ENCODE measurements around the gene NCAPH2.

Gene NCAPH2

GRCh38 chr22:50473855-50474671, 34.0 kb upstream of the NCAPH2 start:
- DNase-seq (ENCODE audit: low read depth), result peak; percentile 23
- H3K4me3 ChIP-seq (ENCODE audit: low read depth, low read length), result peak overlapping the region; percentile 66

GRCh38 chr22:50474710-50475651, 33.0 kb upstream of the NCAPH2 start, which contains the start of gene SBF1:
Gene SBF1 (minus strand): TSS chr22:50475035. CDS start chr22:50474840, 195 bp downstream.
- peak within 1 kb of the TSS; percentile 66 for H3K4me3 ChIP-seq (ENCODE audit: low read depth, low read length)
- peak; percentile 49 for DNase-seq (ENCODE audit: low read depth)

DNA sequence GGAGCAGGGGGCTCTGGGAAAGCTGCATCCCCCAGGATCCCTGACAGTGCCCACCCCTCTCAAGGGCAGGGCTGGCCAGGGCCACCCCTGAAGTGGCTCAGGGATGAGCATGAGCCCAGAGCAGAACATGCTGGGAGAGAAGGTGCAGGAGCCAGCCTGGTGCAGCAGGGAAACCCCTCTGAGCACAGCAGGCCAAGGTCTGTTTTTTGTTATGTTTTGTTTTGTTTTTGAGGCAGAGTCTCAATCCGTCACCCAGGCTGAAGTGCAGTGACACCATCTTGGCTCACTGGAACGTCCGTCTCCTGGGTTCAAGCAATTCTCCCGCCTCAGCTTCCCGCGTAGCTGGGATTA, 32.4 kb upstream of the NCAPH2 start:
- H3K4me3 ChIP-seq (ENCODE audit: low read depth, low read length), result peak overlapping the region; percentile 55
- DNase-seq (ENCODE audit: low read depth), result no peak

DNA sequence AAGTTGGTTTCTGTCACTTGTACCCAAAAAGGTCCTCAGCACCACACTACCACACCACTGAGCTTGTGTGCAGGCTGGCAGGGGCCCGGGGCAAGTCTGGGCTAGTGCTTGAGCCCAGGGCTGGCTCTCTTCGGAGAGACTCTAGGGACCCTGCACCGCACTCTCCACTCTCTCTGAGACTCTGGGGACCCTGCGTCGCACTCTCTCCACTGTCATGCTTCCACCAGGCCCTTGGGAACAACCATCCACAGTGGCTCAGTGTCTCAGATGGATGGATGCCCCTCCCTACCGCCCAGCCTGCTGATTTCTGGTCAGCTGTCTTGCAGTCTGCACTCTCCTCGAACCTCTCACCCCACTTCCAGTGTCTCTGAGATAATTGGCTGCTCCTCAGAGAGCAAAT, 31.2 kb upstream of the NCAPH2 start:
- DNase-seq (ENCODE audit: low read depth), result no peak
- H3K4me3 ChIP-seq (ENCODE audit: low read depth, low read length), result no peak overlapping the region

- DNase-seq (ENCODE audit: low read depth), result no peak
These were observed 30.1 kb upstream of the NCAPH2 start for GRCh38 chr22:50477923-50478322.

DNA sequence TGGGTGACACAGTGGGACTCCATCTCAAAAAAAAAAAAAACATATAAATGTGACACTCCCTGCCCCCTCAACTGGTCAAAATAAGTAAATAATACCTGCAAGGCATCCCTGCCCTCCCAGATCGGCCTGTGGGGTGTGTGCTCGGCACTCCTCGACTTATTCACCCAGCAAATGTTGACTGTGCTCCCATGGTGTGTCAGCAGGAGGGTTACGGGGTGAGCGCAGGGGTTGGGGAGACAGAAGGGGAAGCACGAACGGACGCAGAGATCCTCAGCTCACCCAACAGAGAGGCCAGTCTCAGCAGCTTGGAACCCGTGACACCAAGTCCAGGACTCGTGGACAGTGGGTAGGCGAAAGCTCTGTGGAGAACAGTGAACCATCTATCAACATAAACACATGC, 28.3 kb upstream of the NCAPH2 start:
- DNase-seq (ENCODE audit: low read depth), result no peak
- no peak overlapping the region for H3K4me3 ChIP-seq (ENCODE audit: low read depth, low read length)

More at GRCh38 chr22:50477923-50478322, 30.1 kb upstream of the NCAPH2 start:
- H3K4me3 ChIP-seq (ENCODE audit: low read depth, low read length), result no peak overlapping the region

GRCh38 chr22:50481045-50481439, 27.0 kb upstream of the NCAPH2 start:
- H3K4me3 ChIP-seq (ENCODE audit: low read depth, low read length), result peak overlapping the region; percentile 65
- DNase-seq (ENCODE audit: low read depth), result no peak

- peak within 1 kb of the TSS; percentile 65 for H3K4me3 ChIP-seq (ENCODE audit: low read depth, low read length)
- DNase-seq (ENCODE audit: low read depth), result no peak
These were observed 26.5 kb upstream of the NCAPH2 start, which contains the start of gene ADM2 for GRCh38 chr22:50481440-50482106. Gene ADM2 (plus strand): TSS chr22:50481543. CDS start chr22:50481848, 305 bp downstream.

DNA sequence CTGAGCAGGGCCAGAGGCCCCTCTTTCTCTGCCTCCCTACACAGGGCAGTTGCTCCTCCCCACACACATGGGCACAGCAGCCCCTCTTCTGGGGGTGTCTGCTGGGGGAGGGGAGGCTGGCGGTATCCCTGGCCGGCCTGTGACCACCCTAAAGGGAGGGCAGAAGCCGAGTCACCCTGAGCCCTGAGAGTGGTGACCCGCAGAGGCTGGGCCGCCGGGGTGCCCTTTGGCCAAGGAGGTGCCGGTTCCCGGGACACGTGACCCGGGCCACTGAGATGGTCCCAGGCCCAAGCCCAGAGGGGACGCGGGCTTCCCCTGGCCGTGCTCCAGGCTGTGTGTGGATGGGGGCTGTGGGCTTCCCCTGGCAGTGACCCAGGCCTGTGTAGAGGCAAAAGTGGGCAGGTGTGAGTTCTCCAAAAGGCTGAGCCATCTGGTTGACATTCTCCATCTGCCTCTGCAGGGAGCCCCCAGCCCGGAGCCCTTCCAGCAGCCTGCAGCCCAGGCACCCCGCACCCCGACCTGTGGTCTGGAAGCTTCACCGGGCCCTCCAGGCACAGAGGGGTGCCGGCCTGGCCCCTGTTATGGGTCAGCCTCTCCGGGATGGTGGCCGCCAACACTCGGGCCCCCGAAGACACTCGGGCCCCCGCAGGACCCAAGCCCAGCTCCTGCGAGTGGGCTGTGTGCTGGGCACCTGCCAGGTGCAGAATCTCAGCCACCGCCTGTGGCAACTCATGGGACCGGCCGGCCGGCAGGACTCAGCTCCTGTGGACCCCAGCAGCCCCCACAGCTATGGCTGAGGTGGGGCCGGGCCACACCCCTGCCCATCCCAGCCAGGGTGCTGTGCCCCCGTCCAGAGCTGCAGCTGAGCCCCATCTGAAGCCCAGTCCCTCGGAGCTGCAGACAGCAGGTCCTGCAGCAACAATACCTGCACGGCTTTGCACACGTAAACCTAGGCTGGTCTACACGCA, 25.6 kb upstream of the NCAPH2 start:
- peak overlapping the region; percentile 65 for H3K4me3 ChIP-seq (ENCODE audit: low read depth, low read length)
- DNase-seq (ENCODE audit: low read depth), result no peak

GRCh38 chr22:50483106-50483505, 24.9 kb upstream of the NCAPH2 start:
- no peak for DNase-seq (ENCODE audit: low read depth)
- H3K4me3 ChIP-seq (ENCODE audit: low read depth, low read length), result no peak overlapping the region

GRCh38 chr22:50483556-50483955, 24.5 kb upstream of the NCAPH2 start:
- H3K4me3 ChIP-seq (ENCODE audit: low read depth, low read length), result no peak overlapping the region
- no peak for DNase-seq (ENCODE audit: low read depth)

DNA sequence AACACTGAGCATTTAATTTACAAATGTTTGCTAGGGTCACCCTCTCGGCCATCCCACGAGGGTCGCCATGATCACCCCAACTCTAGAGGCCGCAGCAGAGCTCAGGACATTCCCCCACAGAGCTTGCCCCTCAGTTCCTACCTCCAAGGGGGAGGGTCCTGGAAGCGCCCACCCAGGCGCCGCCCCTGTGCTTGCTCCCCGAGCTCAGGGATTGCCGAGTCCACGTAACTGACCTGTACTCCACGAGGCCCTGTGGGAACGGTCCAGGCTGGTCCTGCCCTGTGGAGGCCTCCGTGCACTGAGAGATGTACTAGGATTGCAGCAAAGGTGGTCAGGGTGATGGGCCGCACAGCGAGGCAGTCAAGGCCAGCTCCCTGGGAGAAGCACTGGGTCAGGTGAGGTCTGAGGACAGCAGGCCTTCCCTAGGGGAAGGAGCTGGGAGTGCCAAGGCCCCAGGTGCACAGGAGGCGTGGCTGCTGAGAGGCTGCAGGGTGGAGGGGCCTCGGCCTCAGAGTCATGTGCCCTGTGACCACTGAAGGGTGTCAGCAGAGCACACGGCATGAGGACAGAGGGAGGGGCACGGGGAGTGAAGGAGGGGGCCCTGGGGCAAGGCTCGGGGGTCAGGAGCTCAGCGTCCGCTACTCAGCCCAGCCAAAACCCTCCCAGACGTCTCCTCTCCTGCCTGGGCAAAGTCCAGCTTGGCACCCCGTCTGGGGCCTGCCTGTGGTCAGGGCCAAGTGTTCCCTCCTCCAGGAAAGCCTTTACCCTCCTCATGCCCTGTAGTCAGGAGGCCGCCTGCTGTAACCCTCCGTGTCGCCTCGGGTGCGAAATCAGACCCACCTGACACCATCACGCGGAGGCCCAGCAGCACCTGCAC, 23.8 kb upstream of the NCAPH2 start:
- DNase-seq (ENCODE audit: low read depth), result no peak
- no peak overlapping the region for H3K4me3 ChIP-seq (ENCODE audit: low read depth, low read length)

- no peak for DNase-seq (ENCODE audit: low read depth)
- H3K4me3 ChIP-seq (ENCODE audit: low read depth, low read length), result no peak overlapping the region
These were observed 22.5 kb upstream of the NCAPH2 start for GRCh38 chr22:50485221-50486131.

- DNase-seq (ENCODE audit: low read depth), result no peak
- no peak within 1 kb of the TSS for H3K4me3 ChIP-seq (ENCODE audit: low read depth, low read length)
These were observed 21.3 kb upstream of the NCAPH2 start, which contains the start of gene MIOX for GRCh38 chr22:50486561-50487289. Gene MIOX (plus strand): TSS chr22:50486859. CDS start chr22:50486898, 39 bp downstream.

- DNase-seq (ENCODE audit: low read depth), result no peak
- no peak overlapping the region for H3K4me3 ChIP-seq (ENCODE audit: low read depth, low read length)
These were observed 20.6 kb upstream of the NCAPH2 start for GRCh38 chr22:50487290-50488005.

Measured in skeletal muscle cell (primary cell).